HepG2 (cell line): ENCODE data around the gene CCNB1IP1. TPM values are rescaled to one million over a fixed set of nuclear protein-coding genes. Genes with fewer than 3 reads are reported as not detected.

Experiments
- ARID5B ChIP-seq: IDR thresholded peaks from 2 replicates; pipeline ENCODE4 v1.4.0; 2020; ENCODE audit warnings: mild to moderate bottlenecking, missing genetic modification reagents
- CBFB ChIP-seq: sonication (generic); formaldehyde crosslinking; IDR thresholded peaks from 2 replicates; pipeline ENCODE4 v1.4.0; 2020; ENCODE audit warnings: missing genetic modification reagents
- DPF2 ChIP-seq: sonication (generic); formaldehyde crosslinking; IDR thresholded peaks from 2 replicates; pipeline ENCODE4 v1.4.0; 2020; ENCODE audit warnings: mild to moderate bottlenecking, low read depth, missing genetic modification reagents, borderline replicate concordance
- DRAP1 ChIP-seq: IDR thresholded peaks from 2 replicates; pipeline ENCODE4 v1.6.1; 2016; ENCODE audit warnings: missing genetic modification reagents, missing compliant biosample characterization
- GMEB2 ChIP-seq: IDR thresholded peaks from 2 replicates; pipeline ENCODE4 v1.6.1; 2016; ENCODE audit warnings: missing biosample characterization, missing genetic modification reagents, low read depth
- HINFP ChIP-seq: sonication (generic); formaldehyde crosslinking; IDR thresholded peaks from 2 replicates; pipeline ENCODE4 v1.4.0; 2020; ENCODE audit warnings: low read depth, mild to moderate bottlenecking, missing genetic modification reagents
- HMGA1 ChIP-seq: sonication (generic); formaldehyde crosslinking; conservative IDR thresholded peaks from 2 replicates; pipeline ENCODE4 v1.4.0; 2020; ENCODE audit warnings: missing genetic modification reagents
- MEIS2 ChIP-seq: sonication (generic); formaldehyde crosslinking; IDR thresholded peaks from 2 replicates; pipeline ENCODE4 v1.9.0; 2021; ENCODE audit warnings: mild to moderate bottlenecking, missing genetic modification reagents
- SYNCRIP ChIP-seq: fragments of 200-400 bp; formaldehyde crosslinking; IDR thresholded peaks from 2 replicates; pipeline ENCODE4 v1.6.1; 2018; ENCODE audit warnings: mild to moderate bottlenecking, low read depth, low read length; ENCODE audit not compliant: insufficient read depth
- TBL1XR1 ChIP-seq: fragments of 150-350 bp; IDR thresholded peaks from 2 replicates; pipeline ENCODE4 v1.6.1; 2014; ENCODE audit warnings: borderline replicate concordance, low read length; ENCODE audit not compliant: partially characterized antibody
- U2AF1 ChIP-seq: fragments of 200-400 bp; formaldehyde crosslinking; optimal IDR thresholded peaks from 2 replicates; pipeline ENCODE3; 2017; ENCODE audit warnings: mild to moderate bottlenecking, low read depth, low read length
- USF2 ChIP-seq, 2 experiments: sonication (generic) in 1 of 2; formaldehyde crosslinking in 1 of 2; IDR thresholded peaks; 2 replicates each; pipeline versions ENCODE4 v1.5.1 to v1.6.1; 2011 to 2020; ENCODE audit warnings: borderline replicate concordance in 1 of 2, low read depth in 1 of 2, low read length in 1 of 2, mild to moderate bottlenecking in 1 of 2, missing genetic modification reagents in 1 of 2, moderate library complexity in 1 of 2
- ZC3H4 ChIP-seq: sonication (generic); formaldehyde crosslinking; IDR thresholded peaks from 2 replicates; pipeline ENCODE4 v1.4.0; 2020; ENCODE audit warnings: missing genetic modification reagents, borderline replicate concordance
- ZNF138 ChIP-seq: sonication (generic); formaldehyde crosslinking; IDR thresholded peaks from 2 replicates; pipeline ENCODE4 v1.5.0; 2020; ENCODE audit warnings: mild to moderate bottlenecking, low read depth, missing genetic modification reagents
- ZNF207 ChIP-seq: fragments of 450-650 bp; IDR thresholded peaks from 2 replicates; pipeline ENCODE4 v1.6.1; 2016; ENCODE audit warnings: antibody characterized with exemption, borderline replicate concordance
- ZNF605 ChIP-seq: sonication (generic); formaldehyde crosslinking; IDR thresholded peaks from 2 replicates; pipeline ENCODE4 v1.8.0; 2022; ENCODE audit warnings: mild to moderate bottlenecking, missing genetic modification reagents
- ZNF644 ChIP-seq: IDR thresholded peaks from 2 replicates; pipeline ENCODE4 v1.6.1; 2016; ENCODE audit warnings: low read depth
- ZNF776 ChIP-seq: sonication (generic); formaldehyde crosslinking; IDR thresholded peaks from 2 replicates; pipeline ENCODE4 v1.4.0; 2020; ENCODE audit warnings: mild to moderate bottlenecking, missing genetic modification reagents
- ZNF782 ChIP-seq: sonication (generic); formaldehyde crosslinking; IDR thresholded peaks from 2 replicates; pipeline ENCODE4 v1.4.0; 2020; ENCODE audit warnings: missing genetic modification reagents, mild to moderate bottlenecking, borderline replicate concordance
- polyA plus RNA-seq, 8 experiments: library from polyadenylated mRNA; depleted of rRNA in 3 of 8; stranded (reverse) in 7 of 8; unstranded in 1 of 8; fragments of >200 nt; fragmentation: Illumina TruSeq in 4 of 8; extraction: Trizol in 4 of 8; gene quantifications; 2 replicates each; pipeline versions ENCODE4 v1.2.1 to v1.2.3, GENCODE V29; 2011 to 2016; ENCODE audit warnings: low read depth in 4 of 8, missing spikeins in 1 of 8, mixed read lengths in 1 of 8; ENCODE audit not compliant: insufficient read depth in 1 of 8
- total RNA-seq, 5 experiments: library from RNA; depleted of rRNA; stranded (reverse); fragments of >200 nt; fragmentation: Illumina TruSeq; extraction: Trizol; gene quantifications; 2 replicates each; pipeline ENCODE4 v1.2.3, GENCODE V29; 2016; ENCODE audit warnings: low read depth in 1 of 5

The CCNB1IP1 gene
- total and polyA plus RNA-seq, 2 of the 13 experiments (the other 11 are each of a cell fraction or from before 2014, with no cell fraction given): 98.3 to 125 TPM

- peak; percentile 79 for TF ChIP-seq ARID5B (CRISPR knock-in tag)
- no peak for TF ChIP-seq TBL1XR1
- 0 out of 2 replicates have a peak, but pooled peaks have one; percentile 37 for TF ChIP-seq DRAP1 (CRISPR knock-in tag)
- TF ChIP-seq ZNF782 (CRISPR knock-in tag): no peak
- TF ChIP-seq MEIS2 (CRISPR knock-in tag): no peak
- no peak for TF ChIP-seq USF2 (IDR thresholded peaks at IDR 0.05; ENCODE audit: low read depth, low read length)
- no peak for TF ChIP-seq USF2 (CRISPR knock-in tag; IDR thresholded peaks at IDR 0.05; ENCODE audit: borderline replicate concordance)
- TF ChIP-seq ZNF138 (CRISPR knock-in tag): no peak
- TF ChIP-seq ZNF644 (CRISPR knock-in tag): no peak
- TF ChIP-seq ZC3H4: no peak
- no peak for TF ChIP-seq GMEB2 (CRISPR knock-in tag)
- no peak for TF ChIP-seq HMGA1 (CRISPR knock-in tag)
- peak; percentile 24; the same call in 1 of the 2 replicates for TF ChIP-seq HINFP (CRISPR knock-in tag)
- TF ChIP-seq CBFB (CRISPR knock-in tag): 0 out of 2 replicates have a peak, but pooled peaks have one; percentile 37
- TF ChIP-seq ZNF605 (CRISPR knock-in tag): peak; percentile 61; the same call in 1 of the 2 replicates
- TF ChIP-seq ZNF207: no peak
- no peak for TF ChIP-seq U2AF1
- TF ChIP-seq DPF2 (CRISPR knock-in tag): peak; percentile 70; the same call in 1 of the 2 replicates
- TF ChIP-seq SYNCRIP: no peak
- TF ChIP-seq ZNF776 (CRISPR knock-in tag): no peak
Observed at GRCh38 chr14:20376071-20376588, 43.1 kb upstream of the CCNB1IP1 start (continued).
